A673 (cell line): ENCODE data around the gene GALC. TPM values are rescaled to one million over a fixed set of nuclear protein-coding genes. Genes with fewer than 3 reads are reported as not detected.

Experiments used
- BruUV-seq: library from RNA; stranded (reverse); fragments of 400-500 nt; replicated peaks from 2 replicates; lab custom pipeline; 2021; lab: Mats Ljungman, UMichigan
- CTCF ChIA-PET: fragments of 300-600 bp; sonication (Branson Sonifier 250); formaldehyde crosslinking; loops from one replicate; lab custom pipeline; 2022; ENCODE audit warnings: antibody characterized with exemption; lab: Charles Lee
- POLR2A ChIA-PET: fragments of 300-600 bp; sonication (Branson Sonifier 250); formaldehyde crosslinking; loops from one replicate; lab custom pipeline; 2022; ENCODE audit warnings: antibody characterized with exemption; ENCODE audit not compliant: low non-redundant PET; lab: Charles Lee
- DNase-seq: peaks from one replicate; pipeline ENCODE4 v3.0.0-alpha.2; 2015; ENCODE audit warnings: low spot score
- H3K27ac ChIP-seq: fragments of 200-600 bp; sonication (generic); 2 replicates; pipeline ENCODE4 v1.5.1; 2016; ENCODE audit warnings: mixed run types, low read depth, mild to moderate bottlenecking, mixed read lengths, antibody characterized with exemption, low read length; ENCODE audit not compliant: poor library complexity, severe bottlenecking
- H3K27me3 ChIP-seq: fragments of 200-600 bp; sonication (generic); replicated peaks from 2 replicates; pipeline ENCODE4 v1.6.1; 2017; ENCODE audit warnings: mixed run types, low read depth, mild to moderate bottlenecking, mixed read lengths, antibody characterized with exemption, low read length; ENCODE audit not compliant: insufficient read depth, poor library complexity
- H3K36me3 ChIP-seq: fragments of 200-600 bp; sonication (generic); 2 replicates; pipeline ENCODE4 v1.6.1; 2016; ENCODE audit warnings: mixed run types, mild to moderate bottlenecking, mixed read lengths, antibody characterized with exemption, low read length; ENCODE audit not compliant: insufficient read depth, poor library complexity, severe bottlenecking
- H3K4me1 ChIP-seq: fragments of 200-600 bp; sonication (generic); 2 replicates; pipeline ENCODE4 v1.6.1; 2017; ENCODE audit warnings: mixed run types, mild to moderate bottlenecking, mixed read lengths, antibody characterized with exemption, low read length; ENCODE audit not compliant: insufficient read depth, poor library complexity, severe bottlenecking
- H3K4me3 ChIP-seq: fragments of 200-600 bp; sonication (generic); 2 replicates; pipeline ENCODE4 v1.5.1; 2016; ENCODE audit warnings: low read depth, mixed run types, mild to moderate bottlenecking, mixed read lengths, low read length; ENCODE audit not compliant: poor library complexity, severe bottlenecking
- H3K9me3 ChIP-seq: fragments of 200-600 bp; sonication (generic); 2 replicates; pipeline ENCODE4 v1.6.1; 2016; ENCODE audit warnings: mixed run types, low read depth, mild to moderate bottlenecking, mixed read lengths, antibody characterized with exemption, low read length; ENCODE audit not compliant: poor library complexity, severe bottlenecking
- EZH2 ChIP-seq: fragments of 200-600 bp; sonication (generic); IDR thresholded peaks from 2 replicates; pipeline ENCODE4 v1.6.1; 2017; ENCODE audit warnings: borderline replicate concordance, low read depth, mild to moderate bottlenecking, mixed read lengths, antibody characterized with exemption, low read length; ENCODE audit not compliant: poor library complexity, severe bottlenecking
- intact Hi-C: fragments of 100-400 bp; cut with micrococcal nuclease; formaldehyde crosslinking; loops from one replicate; pipeline ENCODE4 v1.10.0; 2022; ENCODE audit not compliant: unreplicated experiment
- total RNA-seq: library from RNA; stranded (reverse); gene quantifications from 2 replicates; pipeline ENCODE4 v1.2.3, GENCODE V29; 2021
- TF ChIP-seq, protein P1 (sequence below): fragments of 300-800, 200-600 bp; sonication (generic); conservative IDR thresholded peaks from 2 replicates; pipeline ENCODE4 v1.5.1; 2017; ENCODE audit warnings: low read depth, mild to moderate bottlenecking, antibody characterized with exemption, low read length, moderate library complexity, mixed read lengths

The GALC gene
- total RNA-seq, 1 experiment from 2014 or later: 11.5 TPM

DNA sequence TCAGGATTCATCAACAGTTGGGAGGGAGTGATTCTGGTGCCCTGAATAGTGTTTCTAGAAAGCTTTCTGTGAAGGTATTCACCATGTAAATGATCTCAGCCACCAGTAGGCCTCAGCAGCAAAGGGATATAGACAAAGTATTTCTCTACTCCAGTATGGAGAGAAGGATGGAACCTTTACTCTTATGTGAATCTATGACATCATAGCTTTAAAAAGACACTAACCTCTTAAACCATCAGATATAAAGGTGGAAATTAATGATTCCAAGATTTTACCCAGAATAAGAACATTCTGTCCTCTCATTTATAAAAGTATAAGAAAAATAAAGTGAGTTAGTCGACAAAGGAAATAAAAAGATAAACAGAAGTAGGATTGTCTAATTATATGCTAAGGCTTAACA lies 16.5 kb upstream of the GALC start:
- no peak overlapping the region for H3K4me3 ChIP-seq
- no peaks in the 10 kb centered on the region for H3K4me1 ChIP-seq
- intact Hi-C loops: no loop called here
- POLR2A ChIA-PET: no interaction called here
- H3K27me3 ChIP-seq: no peaks in the 10 kb centered on the region
- H3K27ac ChIP-seq: no peak overlapping the region
- no peaks in the 10 kb centered on the region for H3K36me3 ChIP-seq
- BruUV-seq: no TSS peak
- CTCF ChIA-PET: no interaction called here
- TF ChIP-seq, protein P1, sequence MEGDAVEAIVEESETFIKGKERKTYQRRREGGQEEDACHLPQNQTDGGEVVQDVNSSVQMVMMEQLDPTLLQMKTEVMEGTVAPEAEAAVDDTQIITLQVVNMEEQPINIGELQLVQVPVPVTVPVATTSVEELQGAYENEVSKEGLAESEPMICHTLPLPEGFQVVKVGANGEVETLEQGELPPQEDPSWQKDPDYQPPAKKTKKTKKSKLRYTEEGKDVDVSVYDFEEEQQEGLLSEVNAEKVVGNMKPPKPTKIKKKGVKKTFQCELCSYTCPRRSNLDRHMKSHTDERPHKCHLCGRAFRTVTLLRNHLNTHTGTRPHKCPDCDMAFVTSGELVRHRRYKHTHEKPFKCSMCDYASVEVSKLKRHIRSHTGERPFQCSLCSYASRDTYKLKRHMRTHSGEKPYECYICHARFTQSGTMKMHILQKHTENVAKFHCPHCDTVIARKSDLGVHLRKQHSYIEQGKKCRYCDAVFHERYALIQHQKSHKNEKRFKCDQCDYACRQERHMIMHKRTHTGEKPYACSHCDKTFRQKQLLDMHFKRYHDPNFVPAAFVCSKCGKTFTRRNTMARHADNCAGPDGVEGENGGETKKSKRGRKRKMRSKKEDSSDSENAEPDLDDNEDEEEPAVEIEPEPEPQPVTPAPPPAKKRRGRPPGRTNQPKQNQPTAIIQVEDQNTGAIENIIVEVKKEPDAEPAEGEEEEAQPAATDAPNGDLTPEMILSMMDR: no peak
- no peak for TF ChIP-seq EZH2
- no peaks in the 10 kb centered on the region for H3K9me3 ChIP-seq
- no peak for DNase-seq

DNA sequence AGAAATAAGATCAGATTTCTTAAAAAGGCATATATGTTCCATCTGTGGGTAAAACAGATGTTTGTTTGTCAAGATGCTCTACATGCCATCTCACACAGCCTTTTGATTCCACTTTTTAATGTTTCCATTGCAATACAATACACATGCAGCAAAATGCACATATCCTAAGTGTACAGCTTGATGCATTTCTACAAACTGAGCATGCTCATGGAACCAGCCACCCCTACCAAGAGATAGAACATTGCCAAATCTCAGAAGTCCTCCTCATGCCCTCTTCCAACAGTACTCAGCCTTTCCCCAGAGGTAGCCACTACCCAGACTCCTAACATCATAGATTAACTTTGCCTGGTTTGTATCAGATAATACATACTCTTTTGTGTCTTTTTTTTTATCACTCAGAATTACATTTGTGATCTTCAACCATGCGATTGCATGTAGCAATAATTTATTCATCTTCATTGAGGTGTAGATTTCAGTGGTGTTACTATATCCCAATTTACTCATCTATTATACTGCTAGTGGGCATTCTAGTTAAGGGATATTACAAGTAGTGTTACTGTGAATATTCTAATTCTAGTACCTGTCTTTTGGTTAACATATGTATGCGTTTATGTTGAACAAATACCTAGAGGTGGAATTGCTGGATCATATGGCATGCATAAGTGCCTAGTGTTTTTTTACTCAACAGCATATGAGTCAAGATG lies 15.2 kb upstream of the GALC start:
- Histone ChIP-seq H3K36me3 (no peaks in the 10 kb centered on the region), H3K27me3 (no peaks in the 10 kb centered on the region), H3K4me1 (no peaks in the 10 kb centered on the region), H3K27ac (no peak overlapping the region), H3K9me3 (no peaks in the 10 kb centered on the region), H3K4me3 (no peak overlapping the region)
- intact Hi-C loops: no loop called here
- TF ChIP-seq, protein P1: no peak
- no peak for TF ChIP-seq EZH2
- ChIA-PET POLR2A (no interaction called here), CTCF (no interaction called here)
- no TSS peak for BruUV-seq
- no peak for DNase-seq

DNA sequence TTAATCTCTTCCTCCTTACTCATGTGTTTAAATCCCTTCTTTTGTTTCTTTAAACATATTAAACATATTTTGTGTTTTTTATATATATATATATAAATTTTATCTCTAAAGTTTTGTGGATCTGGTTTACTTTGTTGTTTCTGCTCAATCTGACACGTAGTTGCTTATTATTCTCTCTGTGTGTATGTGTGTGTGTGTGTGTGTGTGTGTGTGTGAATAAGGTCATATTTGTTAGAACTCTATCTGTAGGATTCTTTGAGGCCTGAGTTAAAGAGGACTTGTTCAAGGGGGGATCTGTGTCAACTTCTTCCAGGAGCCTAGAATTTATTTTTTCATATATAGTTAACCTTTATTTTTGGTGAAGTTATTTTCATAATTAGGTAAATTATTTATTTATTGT lies 14.6 kb upstream of the GALC start:
- Histone ChIP-seq H3K9me3 (no peaks in the 10 kb centered on the region), H3K36me3 (no peaks in the 10 kb centered on the region), H3K4me3 (no peak overlapping the region), H3K4me1 (no peaks in the 10 kb centered on the region), H3K27ac (no peak overlapping the region), H3K27me3 (no peaks in the 10 kb centered on the region)
- no TSS peak for BruUV-seq
- DNase-seq: no peak
- TF ChIP-seq, protein P1: no peak
- TF ChIP-seq EZH2: no peak
- CTCF ChIA-PET: no interaction called here
- intact Hi-C loops: no loop called here
- POLR2A ChIA-PET: no interaction called here
